Stomach (tissue), 4 donors: ENCODE measurements around the gene ZDHHC3.

Experiments used
- CTCF ChIP-seq, 7 experiments: fragments of 450-650 bp in 4 of 7; fragments of 200-600 bp in 3 of 7; sonication (generic) in 3 of 7; IDR thresholded peaks; one replicate each; pipeline ENCODE4 v1.5.1; 2016 to 2019; ENCODE audit warnings: antibody characterized with exemption in 7 of 7, control low read depth in 2 of 7, mild to moderate bottlenecking in 1 of 7
- EP300 ChIP-seq: sonication (generic); formaldehyde crosslinking; IDR thresholded peaks from one replicate; pipeline ENCODE4 v1.6.1; 2017; ENCODE audit warnings: antibody characterized with exemption
- POLR2A ChIP-seq, 4 donors: fragments of 450-650 bp; IDR thresholded peaks; one replicate each; pipeline ENCODE4 v1.6.1; 2016; ENCODE audit warnings: antibody characterized with exemption in 4 of 4, control low read depth in 2 of 4, mild to moderate bottlenecking in 1 of 4, moderate library complexity in 1 of 4
- POLR2AphosphoS5 ChIP-seq, 3 donors: sonication (generic); formaldehyde crosslinking; IDR thresholded peaks; one replicate each; pipeline ENCODE4 v1.6.1; 2016; ENCODE audit warnings: antibody characterized with exemption in 3 of 3

GRCh38 chr3:44969154-44969827 lies 6.7 kb downstream of the ZDHHC3 start:
- TF ChIP-seq CTCF (IDR thresholded peaks at IDR 0.05) (no peak), POLR2A (IDR thresholded peaks at IDR 0.05) (no peak), EP300 (no peak), POLR2AphosphoS5 (IDR thresholded peaks at IDR 0.05) (no peak)
